Breast epithelium (tissue), 3 donors: Measurements from ENCODE around the gene BRI3.

Source experiments
- CTCF ChIP-seq, 3 donors: fragments of 450-650 bp; IDR thresholded peaks; one replicate each; pipeline ENCODE4 v1.5.1; 2016 to 2017; ENCODE audit warnings: antibody characterized with exemption in 3 of 3, mild to moderate bottlenecking in 3 of 3, moderate library complexity in 3 of 3
- POLR2A ChIP-seq: fragments of 450-650 bp; IDR thresholded peaks from one replicate; pipeline ENCODE4 v1.6.1; 2016; ENCODE audit warnings: antibody characterized with exemption, mild to moderate bottlenecking, moderate library complexity

DNA sequence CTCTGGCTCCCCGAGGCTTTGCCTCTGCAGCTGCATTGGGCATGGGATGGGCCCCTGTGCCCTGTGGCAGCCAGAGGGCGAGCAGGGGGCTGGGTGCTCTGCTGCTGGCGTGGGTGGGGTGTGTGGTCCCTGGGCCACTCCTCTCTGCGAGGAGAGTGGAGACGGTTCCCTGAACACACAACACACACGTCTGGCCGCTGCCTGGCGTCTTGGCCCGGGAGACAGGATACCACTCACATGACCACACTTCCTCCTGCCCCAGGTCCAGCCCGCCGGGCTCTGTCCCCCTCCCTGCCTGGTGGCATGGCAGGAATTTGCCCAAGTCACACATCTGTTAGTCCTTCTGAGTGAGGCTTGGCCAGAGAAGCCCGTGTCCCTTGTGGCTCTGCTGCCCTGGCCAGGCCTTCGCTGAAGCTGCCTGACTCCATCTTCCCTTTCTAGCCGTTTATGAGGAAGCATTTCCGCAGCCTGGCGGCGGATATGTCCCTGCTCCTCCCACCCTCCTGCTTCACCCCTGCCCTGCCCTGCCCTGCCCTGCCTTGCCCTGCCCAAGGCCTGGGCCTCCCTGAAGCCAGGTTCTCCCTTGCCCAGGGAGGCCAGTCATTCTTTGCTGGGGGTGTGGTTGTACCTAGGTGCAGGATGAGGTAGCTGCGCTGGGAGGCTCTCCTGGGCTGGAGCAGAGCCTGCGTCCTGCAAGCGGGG lies 3.0 kb downstream of the BRI3 start:
- TF ChIP-seq CTCF (IDR thresholded peaks at IDR 0.05) (no peak), POLR2A (no peak)
